NCI-H345 treated with DMSO at 0.1 percent for 48 hours (cell line): ENCODE measurements around the gene SLC66A2.

Experiments used
- DNase-seq: peaks from one replicate; lab custom pipeline; 2025; ENCODE audit not compliant: unreplicated experiment; lab: John Stamatoyannopoulos, UW

Gene SLC66A2

GRCh38 chr18:79952456-79952995, 1.1 kb upstream of the SLC66A2 start:
- DNase-seq = no peak

- DNase-seq = no peak
These were observed 725 bp downstream of the SLC66A2 start for GRCh38 chr18:79950515-79951341.

GRCh38 chr18:79949697-79950487, 1.6 kb downstream of the SLC66A2 start:
- no peak for DNase-seq

- no peak for DNase-seq
These were observed 2.6 kb downstream of the SLC66A2 start for GRCh38 chr18:79948719-79949411.

GRCh38 chr18:79947881-79948610, 3.4 kb downstream of the SLC66A2 start:
- DNase-seq = no peak

- no peak for DNase-seq
These were observed 4.2 kb downstream of the SLC66A2 start for GRCh38 chr18:79947054-79947755.

- no peak for DNase-seq
These were observed 6.1 kb downstream of the SLC66A2 start for GRCh38 chr18:79945118-79946042.

- no peak for DNase-seq
These were observed 6.7 kb downstream of the SLC66A2 start for GRCh38 chr18:79944746-79945117.

GRCh38 chr18:79944126-79944731, 7.2 kb downstream of the SLC66A2 start:
- DNase-seq = no peak

GRCh38 chr18:79943608-79944125, 7.8 kb downstream of the SLC66A2 start:
- DNase-seq = no peak

- DNase-seq = no peak
These were observed 8.5 kb downstream of the SLC66A2 start for GRCh38 chr18:79942786-79943607.

- DNase-seq = no peak
These were observed 9.2 kb downstream of the SLC66A2 start for GRCh38 chr18:79942211-79942610.

- DNase-seq = no peak
These were observed 9.9 kb downstream of the SLC66A2 start for GRCh38 chr18:79941473-79942119.

- no peak for DNase-seq
These were observed 10.5 kb downstream of the SLC66A2 start for GRCh38 chr18:79940814-79941472.

- DNase-seq = no peak
These were observed 11.2 kb downstream of the SLC66A2 start for GRCh38 chr18:79940126-79940813.

GRCh38 chr18:79939096-79939495, 12.4 kb downstream of the SLC66A2 start:
- no peak for DNase-seq
